Glutamatergic neuron (in vitro differentiated cells): Measurements from ENCODE around the gene NAA80. TPM values are rescaled to one million over a fixed set of nuclear protein-coding genes. Genes with fewer than 3 reads are reported as not detected.
A peak's percentile ranks its signal among the peaks of the same experiment; 100 is the strongest.

Source experiments
- DNase-seq: peaks from one replicate; pipeline ENCODE4 v3.0.0; 2022
- H3K27ac Mint-ChIP-seq: one replicate; pipeline ENCODE4 v1.8.0; 2020; ENCODE audit warnings: mild to moderate bottlenecking, mixed read lengths, inconsistent platforms; ENCODE audit not compliant: unreplicated experiment
- H3K27me3 Mint-ChIP-seq: one replicate; pipeline ENCODE4 v1.8.0; 2020; ENCODE audit warnings: mild to moderate bottlenecking, moderate library complexity, mixed read lengths, inconsistent platforms; ENCODE audit not compliant: unreplicated experiment
- H3K36me3 Mint-ChIP-seq: one replicate; pipeline ENCODE4 v1.8.0; 2020; ENCODE audit warnings: mild to moderate bottlenecking, mixed read lengths, inconsistent platforms; ENCODE audit not compliant: unreplicated experiment
- H3K4me1 Mint-ChIP-seq: one replicate; pipeline ENCODE4 v1.8.0; 2020; ENCODE audit warnings: mild to moderate bottlenecking, low read depth, mixed read lengths, inconsistent platforms; ENCODE audit not compliant: unreplicated experiment
- H3K4me3 Mint-ChIP-seq: one replicate; pipeline ENCODE4 v1.8.0; 2020; ENCODE audit warnings: mild to moderate bottlenecking, mixed read lengths, inconsistent platforms; ENCODE audit not compliant: unreplicated experiment
- H3K9me3 Mint-ChIP-seq: one replicate; pipeline ENCODE4 v1.8.0; 2020; ENCODE audit warnings: mild to moderate bottlenecking, moderate library complexity, mixed read lengths, inconsistent platforms; ENCODE audit not compliant: unreplicated experiment
- total RNA-seq: library from RNA; stranded (reverse); fragmentation: NEBNext Ultra II Directional; extraction: Animal tissue kit (Norgen Biotek cat#: 25700); gene quantifications from one replicate; pipeline ENCODE4 v1.2.1, GENCODE V29; 2021; ENCODE audit not compliant: unreplicated experiment
- TF ChIP-seq, protein P1 (sequence below): fragments of 200-600 bp; sonication (generic); IDR thresholded peaks from one replicate; pipeline ENCODE4 v1.5.0; 2021; ENCODE audit not compliant: partially characterized antibody, unreplicated experiment

Gene NAA80
- total RNA-seq, 1 donor from 2014 or later: 13.3 TPM

DNA sequence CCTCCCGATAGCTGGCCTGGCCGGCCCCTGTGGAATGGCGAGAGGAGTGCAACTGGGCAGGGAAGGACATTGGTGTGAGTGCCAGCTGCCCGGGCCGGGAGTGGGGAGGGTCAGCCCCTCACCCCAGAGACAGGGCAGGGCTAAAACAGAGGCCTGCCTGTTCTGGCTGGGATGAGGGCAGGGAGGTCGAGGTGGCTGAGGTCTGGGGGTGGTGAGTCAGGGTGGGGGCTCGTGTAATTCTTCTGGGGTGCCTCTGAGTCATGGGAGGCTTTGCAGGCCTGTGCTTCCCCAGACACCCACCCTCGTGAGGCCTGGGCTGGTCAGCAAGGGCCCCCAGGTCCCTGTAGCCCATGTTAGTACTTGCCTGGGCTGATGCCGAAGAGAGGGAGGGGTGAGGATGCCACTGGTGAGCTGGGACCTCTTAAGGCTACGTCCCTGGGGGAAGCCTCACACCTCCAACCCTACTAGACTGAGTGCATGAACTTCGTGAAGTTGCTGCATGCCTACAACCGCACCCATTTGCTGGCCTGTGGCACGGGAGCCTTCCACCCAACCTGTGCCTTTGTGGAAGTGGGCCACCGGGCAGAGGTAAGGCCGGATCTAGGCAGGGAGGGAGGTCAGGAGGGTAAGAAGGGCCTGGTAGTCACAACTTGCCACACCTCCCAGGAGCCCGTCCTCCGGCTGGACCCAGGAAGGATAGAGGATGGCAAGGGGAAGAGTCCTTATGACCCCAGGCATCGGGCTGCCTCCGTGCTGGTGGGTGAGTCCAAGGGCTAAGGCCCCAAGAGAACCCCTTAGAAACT lies 28.6 kb downstream of the NAA80 start:
- Mint-ChIP-seq H3K27ac (no peak overlapping the region), H3K36me3 (no peaks in the 10 kb centered on the region), H3K4me3 (no peak overlapping the region), H3K27me3 (peaks cover 18% of the 10 kb centered on the region), H3K9me3 (peaks cover 7% of the 10 kb centered on the region), H3K4me1 (peaks cover 9% of the 10 kb centered on the region)
- TF ChIP-seq, protein P1, sequence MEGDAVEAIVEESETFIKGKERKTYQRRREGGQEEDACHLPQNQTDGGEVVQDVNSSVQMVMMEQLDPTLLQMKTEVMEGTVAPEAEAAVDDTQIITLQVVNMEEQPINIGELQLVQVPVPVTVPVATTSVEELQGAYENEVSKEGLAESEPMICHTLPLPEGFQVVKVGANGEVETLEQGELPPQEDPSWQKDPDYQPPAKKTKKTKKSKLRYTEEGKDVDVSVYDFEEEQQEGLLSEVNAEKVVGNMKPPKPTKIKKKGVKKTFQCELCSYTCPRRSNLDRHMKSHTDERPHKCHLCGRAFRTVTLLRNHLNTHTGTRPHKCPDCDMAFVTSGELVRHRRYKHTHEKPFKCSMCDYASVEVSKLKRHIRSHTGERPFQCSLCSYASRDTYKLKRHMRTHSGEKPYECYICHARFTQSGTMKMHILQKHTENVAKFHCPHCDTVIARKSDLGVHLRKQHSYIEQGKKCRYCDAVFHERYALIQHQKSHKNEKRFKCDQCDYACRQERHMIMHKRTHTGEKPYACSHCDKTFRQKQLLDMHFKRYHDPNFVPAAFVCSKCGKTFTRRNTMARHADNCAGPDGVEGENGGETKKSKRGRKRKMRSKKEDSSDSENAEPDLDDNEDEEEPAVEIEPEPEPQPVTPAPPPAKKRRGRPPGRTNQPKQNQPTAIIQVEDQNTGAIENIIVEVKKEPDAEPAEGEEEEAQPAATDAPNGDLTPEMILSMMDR: no peak
- DNase-seq: no peak

DNA sequence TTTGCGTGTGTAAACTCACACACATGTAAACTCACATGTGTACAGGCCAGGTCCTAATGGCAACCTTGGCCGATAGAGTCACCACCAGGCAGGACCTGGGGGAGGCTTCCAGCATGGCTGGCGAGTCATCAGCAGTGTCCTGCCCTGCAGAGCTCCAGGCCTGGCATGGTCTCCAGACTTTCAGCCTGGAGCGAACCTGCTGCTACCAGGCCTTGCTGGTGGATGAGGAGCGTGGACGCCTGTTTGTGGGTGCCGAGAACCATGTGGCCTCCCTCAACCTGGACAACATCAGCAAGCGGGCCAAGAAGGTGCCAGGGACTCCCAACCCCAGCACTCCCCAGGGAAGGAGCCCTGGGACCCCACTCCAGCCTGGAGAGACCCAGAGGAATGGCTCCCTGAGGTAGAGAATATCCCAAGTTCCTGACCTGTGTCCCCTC lies 29.2 kb downstream of the NAA80 start:
- no peak overlapping the region for H3K27ac Mint-ChIP-seq
- no peaks in the 10 kb centered on the region for H3K36me3 Mint-ChIP-seq
- H3K27me3 Mint-ChIP-seq: peaks cover 14% of the 10 kb centered on the region
- no peak overlapping the region for H3K4me3 Mint-ChIP-seq
- TF ChIP-seq, protein P1: no peak
- H3K9me3 Mint-ChIP-seq: peaks cover 7% of the 10 kb centered on the region
- peaks cover 9% of the 10 kb centered on the region for H3K4me1 Mint-ChIP-seq
- DNase-seq: no peak

DNA sequence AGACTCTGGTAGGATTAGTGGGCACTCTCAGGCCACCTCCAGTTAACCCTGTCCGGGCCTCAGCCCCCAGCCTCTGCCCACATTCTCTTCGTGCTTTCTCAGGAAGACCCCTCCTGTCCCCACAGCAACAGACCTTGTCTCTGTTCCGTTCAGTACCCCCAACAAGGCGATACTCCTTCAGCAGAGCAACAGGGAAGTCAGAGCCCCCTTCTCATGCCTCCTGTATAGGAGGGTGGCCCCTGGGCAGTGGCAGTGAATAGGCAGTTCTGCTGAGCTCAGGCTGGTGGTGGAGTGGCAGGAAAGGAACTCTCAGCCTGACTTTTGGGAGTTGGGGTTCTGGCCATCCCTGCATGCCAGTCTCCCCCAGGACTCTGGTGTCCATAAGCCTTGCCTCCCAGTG lies 29.7 kb downstream of the NAA80 start:
- H3K36me3 Mint-ChIP-seq: no peaks in the 10 kb centered on the region
- no peak overlapping the region for H3K4me3 Mint-ChIP-seq
- no peak for DNase-seq
- H3K27me3 Mint-ChIP-seq: peaks cover 12% of the 10 kb centered on the region
- TF ChIP-seq, protein P1: no peak
- peaks cover 9% of the 10 kb centered on the region for H3K4me1 Mint-ChIP-seq
- H3K9me3 Mint-ChIP-seq: peaks cover 6% of the 10 kb centered on the region
- no peak overlapping the region for H3K27ac Mint-ChIP-seq

DNA sequence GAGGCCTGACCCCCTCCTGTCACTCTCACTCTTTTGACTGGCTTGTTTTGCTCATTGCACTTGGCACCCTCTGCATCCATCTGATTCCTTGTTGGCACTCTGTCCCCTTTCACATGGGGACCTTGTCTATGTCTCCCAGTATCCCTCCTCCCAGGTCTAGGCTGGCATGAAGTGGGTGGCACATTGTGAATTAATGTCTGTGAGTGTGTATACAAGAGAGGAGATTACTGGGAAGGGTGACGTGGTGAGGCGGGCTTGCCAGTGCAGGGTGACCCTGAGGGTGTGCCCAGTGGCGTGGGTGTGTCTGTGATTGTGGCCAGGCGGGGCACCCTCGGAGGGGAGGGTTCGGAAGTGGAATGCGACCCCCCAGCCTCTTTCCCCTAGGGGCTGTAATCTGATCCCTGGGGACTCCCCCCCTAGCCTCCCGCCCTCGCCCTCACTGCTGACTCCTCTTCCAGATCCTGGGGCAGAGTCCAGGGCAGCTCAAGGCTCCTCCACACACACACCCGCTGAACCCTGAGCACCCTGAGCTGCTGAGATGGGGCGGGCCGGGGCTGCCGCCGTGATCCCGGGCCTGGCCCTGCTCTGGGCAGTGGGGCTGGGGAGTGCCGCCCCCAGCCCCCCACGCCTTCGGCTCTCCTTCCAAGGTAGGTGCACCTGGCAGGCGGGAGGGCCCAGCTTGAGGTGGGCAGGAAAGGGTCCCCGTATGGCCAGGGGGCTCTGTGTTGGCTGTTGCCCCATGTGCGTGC lies 30.3 kb downstream of the NAA80 start, which contains the start of gene SEMA3B:
TSS of gene SEMA3B (plus strand) at position 445 of the 749 bp plus-strand sequence. CDS start at position 539, 94 bp downstream.
- H3K4me3 Mint-ChIP-seq: no peak within 1 kb of the TSS
- TF ChIP-seq, protein P1: no peak
- no peaks in the 10 kb centered on the region for H3K36me3 Mint-ChIP-seq
- H3K27ac Mint-ChIP-seq: peak within 1 kb of the TSS; percentile 28
- DNase-seq: no peak
- peaks cover 12% of the 10 kb centered on the region for H3K27me3 Mint-ChIP-seq
- peaks cover 5% of the 10 kb centered on the region for H3K9me3 Mint-ChIP-seq
- H3K4me1 Mint-ChIP-seq: peaks cover 9% of the 10 kb centered on the region
